Activated CD4-positive, alpha-beta T cell treated with anti-CD3 and anti-CD28 coated beads for 24 hours (primary cell): ENCODE measurements around the gene APC2.

Source experiments
- DNase-seq, 2 donors: peaks; one replicate each; pipeline ENCODE4 v3.0.0-alpha.2; 2020; ENCODE audit warnings: low read depth in 2 of 2

APC2 gene

DNA sequence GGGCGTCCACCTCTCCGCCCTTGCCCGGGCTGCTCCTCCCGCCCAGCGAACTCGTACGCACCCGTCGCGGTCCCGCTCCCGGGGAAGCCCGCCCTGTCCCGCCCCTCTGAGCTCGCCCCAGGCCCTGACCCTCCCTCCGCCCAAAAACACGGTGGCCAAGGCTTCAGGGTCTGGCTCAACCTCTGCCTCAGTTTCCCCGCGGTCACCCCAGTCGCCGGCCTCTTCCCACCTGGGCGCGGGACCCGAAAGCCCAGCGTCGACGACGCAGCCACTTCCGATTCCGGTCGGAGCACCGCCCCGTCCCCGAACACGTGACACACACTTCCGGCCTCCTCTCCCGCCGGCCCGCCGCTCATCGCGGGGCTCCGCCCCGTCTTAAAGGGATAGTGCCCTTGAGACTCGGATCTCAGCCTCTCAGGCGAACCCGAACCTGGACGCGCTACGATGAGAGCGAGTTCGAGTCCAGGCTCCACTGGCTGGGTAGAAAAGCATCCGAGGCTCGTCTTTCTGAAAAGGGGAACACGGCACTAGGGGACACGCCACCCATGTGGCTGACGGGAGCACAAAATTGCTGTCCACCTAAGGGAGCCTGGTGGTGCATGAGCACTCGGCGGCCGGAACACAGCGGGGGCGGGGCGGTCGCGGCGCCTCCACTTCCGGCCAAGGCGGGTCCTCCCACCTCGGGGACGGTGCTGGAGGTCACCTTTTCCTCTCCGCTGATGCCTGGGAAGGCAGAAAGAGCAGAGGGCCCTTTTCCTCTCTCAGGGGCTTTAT lies 29.2 kb downstream of the APC2 start, which contains the start of gene C19orf25:
TSS of gene C19orf25 (minus strand) at position 282 of the 774 bp plus-strand sequence. CDS start 312 bp downstream, outside the sequence.
- peak; percentile 84 to 89 for DNase-seq

DNA sequence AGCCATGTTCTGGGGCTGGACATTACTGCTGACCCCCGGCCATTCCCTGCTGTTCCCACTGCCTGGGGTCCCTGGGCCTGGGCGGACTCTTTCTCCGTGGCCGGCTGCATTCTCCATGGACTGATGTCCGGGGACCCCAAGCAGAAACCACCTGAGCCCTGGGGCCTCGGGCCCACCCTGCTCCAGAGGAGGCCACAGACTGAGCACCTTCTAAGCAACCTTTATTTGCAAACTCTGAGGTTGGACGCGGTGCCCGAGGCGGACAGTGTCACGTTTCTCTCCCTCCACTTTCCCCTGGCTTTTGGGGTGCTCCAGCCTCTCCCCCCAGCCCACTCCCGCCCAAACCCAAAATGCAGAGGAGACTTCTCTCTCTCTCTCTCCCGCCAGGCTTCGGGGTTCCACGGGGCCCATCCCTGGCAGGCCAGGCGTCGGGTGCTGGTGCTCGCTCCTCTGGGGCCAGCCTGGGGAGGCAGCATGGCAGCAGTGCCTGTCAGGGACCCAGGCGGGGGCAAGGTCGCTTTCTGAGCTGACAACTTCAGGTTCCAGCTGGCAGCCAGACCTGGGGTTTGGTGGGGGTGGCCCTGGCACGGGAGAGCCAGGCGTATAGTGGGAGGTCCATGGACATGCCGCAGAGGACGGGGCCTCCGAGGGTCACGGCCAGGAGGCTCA lies 31.4 kb downstream of the APC2 start:
- no peak for DNase-seq

DNA sequence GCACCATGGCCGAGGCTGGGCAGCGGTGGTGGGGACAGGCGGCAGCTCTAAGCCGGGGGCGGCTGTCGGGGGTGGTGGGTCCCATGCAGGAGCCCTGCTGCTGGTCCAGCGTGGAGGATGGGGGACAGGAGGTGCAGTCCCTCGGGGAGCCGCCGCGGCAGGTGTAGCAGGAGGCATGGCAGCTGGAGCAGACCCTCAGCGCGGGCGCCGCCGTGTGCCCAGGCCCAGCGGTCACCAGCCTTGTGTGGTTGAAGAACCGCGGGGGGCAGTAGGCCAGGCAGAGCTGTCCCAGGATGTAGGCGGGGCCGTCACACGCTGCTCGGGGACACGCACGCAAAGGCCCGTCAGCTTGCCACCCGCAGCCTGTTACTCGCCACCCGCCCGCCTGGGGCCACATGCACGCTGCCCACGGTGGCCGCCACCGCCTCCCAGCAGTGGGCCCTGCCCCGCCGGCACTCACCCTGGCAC lies 32.0 kb downstream of the APC2 start:
- DNase-seq = no peak

- DNase-seq = no peak
Observed at GRCh38 chr19:1482361-1483130, 32.6 kb downstream of the APC2 start.

DNA sequence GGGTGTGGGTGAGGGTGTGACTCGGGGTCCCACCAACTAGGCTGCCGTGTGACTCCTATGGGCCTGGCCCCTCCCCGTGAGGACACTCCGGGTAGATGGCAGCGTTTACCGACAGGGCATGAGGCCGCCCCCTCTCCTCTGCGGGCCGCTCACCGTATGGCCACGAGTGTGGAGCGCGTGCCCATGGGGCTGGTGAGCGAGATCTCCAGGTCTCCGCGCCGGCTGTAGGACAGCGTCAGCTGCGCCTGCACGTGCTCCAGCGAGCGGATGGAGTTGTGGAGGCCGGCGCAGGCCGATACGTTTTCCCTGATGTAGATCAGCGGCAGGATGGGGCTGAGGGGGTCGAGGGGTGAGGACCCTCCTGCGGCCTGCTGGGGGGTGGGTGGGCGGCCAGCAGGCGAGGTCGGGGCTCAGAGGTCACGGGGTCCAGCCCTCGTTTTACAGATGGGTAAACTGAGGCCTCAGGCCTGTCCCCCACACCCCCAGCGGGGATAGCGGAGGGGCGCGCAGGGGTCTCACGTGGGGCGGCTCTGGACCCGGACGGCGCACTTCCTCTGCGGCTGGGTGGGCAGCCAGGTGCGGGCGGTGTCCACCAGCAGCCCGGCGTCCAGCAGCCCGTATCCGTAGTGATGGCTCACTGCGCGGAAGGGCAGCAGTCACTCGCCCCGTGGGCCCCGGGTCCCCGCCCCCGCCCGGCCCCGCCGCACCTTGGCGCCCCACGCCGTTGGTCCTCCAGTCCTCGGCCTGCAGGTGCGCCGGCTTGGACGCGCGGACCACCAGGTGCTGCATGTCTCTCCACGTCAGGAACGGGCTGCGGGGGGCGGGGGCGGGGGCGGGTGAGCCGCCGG lies 33.4 kb downstream of the APC2 start:
- no peak for DNase-seq

DNA sequence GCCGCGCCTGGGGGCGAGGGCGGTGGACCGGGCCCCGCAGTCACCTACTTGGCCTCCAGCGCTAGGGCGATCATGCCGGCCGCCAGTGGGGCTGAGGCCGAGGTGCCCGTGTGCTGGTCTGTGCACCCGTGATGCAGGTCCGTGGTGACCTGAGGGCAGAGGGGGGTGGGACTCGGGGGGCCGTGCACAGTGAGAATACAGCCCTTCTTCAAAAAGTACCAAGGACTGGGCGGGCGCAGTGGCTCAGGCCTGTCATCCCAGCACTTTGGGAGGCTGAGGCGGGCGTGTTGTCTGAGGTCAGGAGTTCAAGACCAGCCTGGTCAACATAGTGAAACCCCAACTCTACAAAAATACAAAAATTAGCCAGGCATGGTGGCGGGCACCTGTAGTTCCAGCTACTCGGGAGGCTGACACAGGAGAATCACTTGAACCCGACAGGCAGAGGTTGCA lies 34.1 kb downstream of the APC2 start:
- no peak for DNase-seq

DNA sequence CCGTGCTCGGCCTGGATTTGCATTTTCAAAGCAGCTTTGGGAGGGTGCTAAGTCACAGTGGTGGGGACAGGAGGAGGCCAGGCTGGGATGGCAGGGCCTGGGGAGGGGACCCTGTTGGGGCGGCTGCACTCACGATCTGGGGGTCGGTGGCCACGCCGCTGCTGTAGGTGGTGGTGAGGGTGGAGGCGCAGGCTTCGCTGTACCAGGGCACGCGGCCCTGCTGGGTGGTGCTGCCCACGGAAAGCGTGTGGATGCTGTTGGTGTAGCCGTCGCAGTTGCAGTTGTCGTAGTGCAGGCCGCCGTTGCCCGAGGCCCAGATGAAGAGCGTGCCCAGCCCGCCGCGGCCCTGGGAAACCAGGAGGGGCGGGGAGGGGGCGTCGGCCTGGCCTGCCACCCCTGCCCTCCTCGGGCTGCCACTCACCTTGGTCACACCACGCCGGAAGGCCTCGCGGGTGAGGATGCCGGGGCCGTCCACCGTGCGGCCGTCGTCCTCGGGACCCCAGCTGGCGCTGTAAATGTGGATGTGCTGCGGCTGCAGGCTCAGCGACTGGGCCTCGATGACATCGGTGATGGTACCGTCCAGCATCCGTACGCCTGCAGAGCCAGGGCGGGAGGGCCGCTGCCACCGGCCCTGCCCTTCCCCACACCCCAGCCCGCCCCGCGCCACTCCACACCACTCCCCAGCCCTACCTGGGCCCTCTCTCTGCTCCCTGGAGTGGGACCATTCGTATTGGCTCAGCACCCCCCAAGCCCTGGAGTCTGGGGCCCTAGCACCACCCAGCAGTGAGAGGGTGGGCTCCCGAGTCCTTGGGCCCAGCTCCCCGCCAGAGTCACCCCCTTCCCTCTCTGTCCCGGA lies 37.0 kb downstream of the APC2 start:
- DNase-seq = no peak

DNA sequence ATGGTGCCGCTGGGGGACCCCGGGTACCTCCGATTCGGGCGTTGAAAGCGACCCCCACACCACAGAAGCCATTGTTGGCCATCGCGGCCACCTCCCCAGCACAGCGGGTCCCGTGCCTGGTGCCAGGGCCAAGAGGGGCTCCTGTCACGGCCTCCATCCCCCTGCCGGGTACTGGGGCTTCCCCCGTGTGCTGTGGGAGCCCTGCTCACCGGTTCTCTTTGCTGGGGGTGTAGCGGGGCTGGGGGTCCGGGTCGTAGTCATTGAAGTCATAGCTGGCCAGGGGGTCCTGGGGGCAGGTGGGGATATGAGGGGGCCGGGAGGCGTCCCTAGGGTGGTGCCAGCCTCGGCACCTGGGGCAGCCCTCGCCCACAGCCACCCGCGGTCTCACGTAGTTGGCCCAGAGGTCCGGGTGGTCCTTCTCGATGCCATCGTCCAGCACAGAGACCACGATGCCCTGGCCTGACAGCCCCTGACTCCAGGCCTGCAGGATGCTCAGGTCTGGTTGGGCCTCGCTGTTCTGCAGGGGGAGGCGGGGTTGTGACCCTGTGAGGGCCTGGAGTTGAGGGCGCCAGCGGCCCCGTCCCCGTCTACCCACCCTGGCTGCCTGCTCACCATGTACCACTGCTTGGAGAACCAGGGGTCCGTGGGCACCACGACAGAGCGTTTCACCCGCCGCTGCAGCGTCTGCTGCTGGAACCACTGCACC lies 37.8 kb downstream of the APC2 start:
- no peak for DNase-seq

- DNase-seq = no peak
Observed at GRCh38 chr19:1488282-1488601, 38.3 kb downstream of the APC2 start.

- DNase-seq = no peak
Observed at GRCh38 chr19:1489463-1490310, 39.8 kb downstream of the APC2 start.

DNA sequence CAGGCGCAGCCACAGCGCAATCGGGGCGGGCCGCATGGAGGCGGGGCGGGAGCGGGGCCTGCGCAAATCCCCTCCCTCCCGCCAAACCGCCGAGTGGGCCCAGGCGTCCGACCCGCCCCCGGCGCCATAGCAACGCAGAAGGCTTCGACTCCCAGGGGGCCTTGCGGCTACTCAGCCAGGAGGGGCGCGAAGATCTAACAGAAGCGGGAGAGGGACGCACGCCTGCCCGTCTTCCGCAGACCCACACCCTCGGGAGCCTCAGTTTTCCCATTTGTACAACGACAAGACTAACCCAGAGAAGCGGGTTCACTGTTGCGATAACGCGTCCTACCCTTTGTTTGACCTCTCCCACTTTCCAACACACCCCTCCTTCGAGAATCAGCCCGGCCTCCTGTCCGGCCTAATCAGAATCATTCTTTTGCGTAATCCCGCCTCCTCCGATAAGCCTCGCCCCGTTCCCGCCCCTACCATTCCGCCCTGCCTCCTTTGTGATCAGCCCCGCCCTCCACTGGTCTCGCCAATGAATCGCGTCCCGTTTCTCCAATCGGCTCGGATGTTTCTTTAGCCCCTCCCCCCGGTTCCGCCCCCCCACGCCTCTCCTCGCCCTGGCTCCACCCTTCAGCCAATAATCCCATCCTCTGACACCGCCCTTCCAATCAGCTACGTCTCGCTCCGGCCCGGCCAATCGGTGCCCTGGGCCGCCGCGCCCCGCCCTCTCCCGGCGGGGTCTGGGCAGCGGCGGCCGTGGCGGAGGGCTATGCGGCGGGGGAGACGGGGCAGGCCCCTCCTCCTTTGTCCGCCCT lies 40.6 kb downstream of the APC2 start, which contains the start of gene PCSK4:
TSS of gene PCSK4 (minus strand) at position 40 of the 803 bp plus-strand sequence. CDS start at position 36, 4 bp downstream.
- DNase-seq = peak; percentile 97 to 98

GRCh38 chr19:1491114-1491848 lies 41.4 kb downstream of the APC2 start, which contains the start of gene REEP6:
TSS of gene REEP6 (plus strand) at chr19:1491181. CDS start at chr19:1491270, 89 bp downstream.
- no peak for DNase-seq

DNA sequence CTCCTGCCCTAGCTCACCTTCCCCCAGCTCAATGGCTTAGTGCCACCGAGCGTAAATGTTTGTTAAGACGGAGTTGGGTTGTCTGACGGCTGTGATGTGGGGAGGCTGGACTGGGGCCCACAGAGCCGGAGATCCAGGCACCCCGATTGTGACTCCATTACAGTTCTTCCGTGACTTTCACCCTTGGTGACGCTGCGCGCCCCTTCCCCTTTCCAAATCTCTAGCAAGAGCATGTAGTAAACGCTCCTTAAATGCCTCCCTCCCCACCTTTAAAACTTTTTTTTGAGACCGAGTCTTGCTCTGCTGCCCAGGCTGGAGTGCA lies 41.9 kb downstream of the APC2 start:
- no peak for DNase-seq

GRCh38 chr19:1492474-1493006 lies 42.6 kb downstream of the APC2 start:
- DNase-seq = no peak

DNA sequence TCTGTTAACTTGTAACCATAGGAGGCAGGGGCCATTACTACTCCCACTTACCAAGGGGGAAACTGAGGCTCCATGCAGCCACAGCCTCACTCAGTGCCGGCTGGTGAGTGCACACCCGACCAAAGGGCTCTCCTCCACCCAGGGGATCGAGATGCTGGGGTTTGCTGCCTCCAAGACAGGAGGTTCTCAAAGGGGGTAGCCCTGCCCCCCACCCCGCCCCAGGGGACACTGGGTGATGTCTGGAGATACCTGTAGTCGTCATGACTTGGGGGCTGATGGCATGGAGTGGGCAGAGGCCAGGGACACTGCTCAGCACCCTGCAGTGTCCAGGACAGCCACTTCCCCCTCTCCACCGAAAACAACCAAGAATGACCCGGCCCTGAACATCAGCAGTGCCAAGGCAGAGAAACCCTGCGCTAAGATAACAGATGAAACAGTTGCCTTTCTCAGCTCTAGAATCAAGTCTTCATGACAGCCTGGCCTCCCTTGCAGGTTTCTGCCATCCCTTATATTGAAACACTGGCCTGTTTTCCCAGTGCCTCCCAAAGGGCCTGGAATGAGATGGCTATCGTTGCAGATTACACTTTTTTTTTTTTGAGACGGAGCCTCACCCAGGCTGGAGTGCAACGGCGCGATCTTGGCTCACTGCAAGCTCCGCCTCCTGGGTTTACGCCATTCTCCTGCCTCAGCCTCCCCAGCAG lies 44.3 kb downstream of the APC2 start:
- no peak for DNase-seq

- no peak for DNase-seq
Observed at GRCh38 chr19:1495051-1495798, 45.3 kb downstream of the APC2 start.
